Measurements from ENCODE around the gene ARPC5L. TPM values are rescaled to one million over a fixed set of nuclear protein-coding genes. Genes with fewer than 3 reads are reported as not detected.

ARPC5L gene
- total RNA-seq, 1 experiment from 2014 or later = 54.5 TPM

- POLR2A ChIA-PET (ENCODE audit: unreplicated experiment) = no interaction called here
- no peaks in the 10 kb centered on the region for H3K27me3 ChIP-seq (ENCODE audit: low read length)
- peaks cover 23% of the 10 kb centered on the region for H4K20me1 ChIP-seq (ENCODE audit: low read length)
- H3F3A ChIP-seq (ENCODE audit: low read length, unreplicated experiment) = no peaks in the 10 kb centered on the region
- no peak overlapping the region for H3K4me2 ChIP-seq (ENCODE audit: low read length)
- no peak overlapping the region for H3K27ac ChIP-seq (ENCODE audit: low read length)
- no TSS peak for BruUV-seq (replicated peaks)
- TF ChIP-seq EZH2 (IDR thresholded peaks at IDR 0.05; ENCODE audit: low read length, unreplicated experiment) (no peak), CTCF (conservative IDR thresholded peaks at IDR 0.05; ENCODE audit: low read depth, low read length) (no peak), EZH2phosphoT487 (IDR thresholded peaks at IDR 0.05; ENCODE audit: borderline replicate concordance, low read length) (no peak)
- H3K4me1 ChIP-seq (ENCODE audit: insufficient read depth, low read length) = peaks cover 16% of the 10 kb centered on the region
- H3K9me3 ChIP-seq (ENCODE audit: low read length) = no peaks in the 10 kb centered on the region
- intact Hi-C loops (cut with micrococcal nuclease) = no loop called here
- CTCF ChIA-PET = no interaction called here
- no peak overlapping the region for H3K9ac ChIP-seq (ENCODE audit: low read length)
- H3K36me3 ChIP-seq (ENCODE audit: low read depth, low read length) = peaks cover 23% of the 10 kb centered on the region
- H3K9me2 ChIP-seq (replicated peaks; ENCODE audit: low read length) = no peaks in the 10 kb centered on the region
- ATAC-seq (no peak), DNase-seq (no peak)
- no peak overlapping the region for H3K4me3 ChIP-seq (ENCODE audit: low read length)
- peaks cover 64% of the 10 kb centered on the region for H3K79me2 ChIP-seq (ENCODE audit: low read length)
- H2AFZ ChIP-seq (ENCODE audit: low read length) = no peak overlapping the region
Measured at GRCh38 chr9:124873664-124874063, 11.7 kb downstream of the ARPC5L start.

- H3K4me3 ChIP-seq (ENCODE audit: low read length) = no peak overlapping the region
- ChIA-PET CTCF (no interaction called here), POLR2A (ENCODE audit: unreplicated experiment) (no interaction called here)
- H3K36me3 ChIP-seq (ENCODE audit: low read depth, low read length) = peaks cover 23% of the 10 kb centered on the region
- H3F3A ChIP-seq (ENCODE audit: low read length, unreplicated experiment) = no peaks in the 10 kb centered on the region
- no peak for TF ChIP-seq EZH2 (IDR thresholded peaks at IDR 0.05; ENCODE audit: low read length, unreplicated experiment)
- no peak for TF ChIP-seq CTCF (conservative IDR thresholded peaks at IDR 0.05; ENCODE audit: low read depth, low read length)
- no peak for TF ChIP-seq EZH2phosphoT487 (IDR thresholded peaks at IDR 0.05; ENCODE audit: borderline replicate concordance, low read length)
- no peak overlapping the region for H3K4me2 ChIP-seq (ENCODE audit: low read length)
- no peaks in the 10 kb centered on the region for H3K27me3 ChIP-seq (ENCODE audit: low read length)
- peaks cover 46% of the 10 kb centered on the region for H3K79me2 ChIP-seq (ENCODE audit: low read length)
- BruUV-seq (replicated peaks) = no TSS peak
- no peaks in the 10 kb centered on the region for H3K9me3 ChIP-seq (ENCODE audit: low read length)
- H3K9me2 ChIP-seq (replicated peaks; ENCODE audit: low read length) = no peaks in the 10 kb centered on the region
- H3K27ac ChIP-seq (ENCODE audit: low read length) = no peak overlapping the region
- H4K20me1 ChIP-seq (ENCODE audit: low read length) = peaks cover 20% of the 10 kb centered on the region
- DNase-seq (no peak), ATAC-seq (no peak)
- no peak overlapping the region for H3K9ac ChIP-seq (ENCODE audit: low read length)
- no peak overlapping the region for H2AFZ ChIP-seq (ENCODE audit: low read length)
- intact Hi-C loops (cut with micrococcal nuclease) = no loop called here
- peaks cover 13% of the 10 kb centered on the region for H3K4me1 ChIP-seq (ENCODE audit: insufficient read depth, low read length)
Measured at GRCh38 chr9:124875501-124875900, 13.6 kb downstream of the ARPC5L start.

GRCh38 chr9:124877021-124877782, 15.3 kb downstream of the ARPC5L start:
- no peaks in the 10 kb centered on the region for H3K9me2 ChIP-seq (replicated peaks; ENCODE audit: low read length)
- ChIA-PET CTCF (interaction anchor here (0.6 kb wide), 1 partner anchor 368 kb away, joined by 4 read pairs; no protein-coding TSS in a partner anchor), POLR2A (ENCODE audit: unreplicated experiment) (interaction anchor here (0.6 kb wide), 1 partner anchor 249 kb away, joined by 4 read pairs; no protein-coding TSS in a partner anchor)
- H3K4me1 ChIP-seq (ENCODE audit: insufficient read depth, low read length) = no peaks in the 10 kb centered on the region
- no peak overlapping the region for H3K4me2 ChIP-seq (ENCODE audit: low read length)
- no peak overlapping the region for H3K9ac ChIP-seq (ENCODE audit: low read length)
- H3K79me2 ChIP-seq (ENCODE audit: low read length) = peaks cover 29% of the 10 kb centered on the region
- intact Hi-C loops (cut with micrococcal nuclease) = no loop called here
- no peak for ATAC-seq
- H3K27ac ChIP-seq (ENCODE audit: low read length) = no peak overlapping the region
- no peak overlapping the region for H3K4me3 ChIP-seq (ENCODE audit: low read length)
- H3K27me3 ChIP-seq (ENCODE audit: low read length) = no peaks in the 10 kb centered on the region
- no peak for DNase-seq
- H3F3A ChIP-seq (ENCODE audit: low read length, unreplicated experiment) = no peaks in the 10 kb centered on the region
- H3K9me3 ChIP-seq (ENCODE audit: low read length) = no peaks in the 10 kb centered on the region
- H4K20me1 ChIP-seq (ENCODE audit: low read length) = peaks cover 5% of the 10 kb centered on the region; the same call in 1 of the 2 replicates
- TF ChIP-seq CTCF (conservative IDR thresholded peaks at IDR 0.05; ENCODE audit: low read depth, low read length) (no peak), EZH2phosphoT487 (IDR thresholded peaks at IDR 0.05; ENCODE audit: borderline replicate concordance, low read length) (no peak), EZH2 (IDR thresholded peaks at IDR 0.05; ENCODE audit: low read length, unreplicated experiment) (no peak)
- BruUV-seq (replicated peaks) = TSS peak; percentile 27
- no peak overlapping the region for H2AFZ ChIP-seq (ENCODE audit: low read length)
- peaks cover 18% of the 10 kb centered on the region for H3K36me3 ChIP-seq (ENCODE audit: low read depth, low read length)

All from PC-3 (cell line).